Measurements from ENCODE around the gene KRT16.

Gene KRT16

DNA sequence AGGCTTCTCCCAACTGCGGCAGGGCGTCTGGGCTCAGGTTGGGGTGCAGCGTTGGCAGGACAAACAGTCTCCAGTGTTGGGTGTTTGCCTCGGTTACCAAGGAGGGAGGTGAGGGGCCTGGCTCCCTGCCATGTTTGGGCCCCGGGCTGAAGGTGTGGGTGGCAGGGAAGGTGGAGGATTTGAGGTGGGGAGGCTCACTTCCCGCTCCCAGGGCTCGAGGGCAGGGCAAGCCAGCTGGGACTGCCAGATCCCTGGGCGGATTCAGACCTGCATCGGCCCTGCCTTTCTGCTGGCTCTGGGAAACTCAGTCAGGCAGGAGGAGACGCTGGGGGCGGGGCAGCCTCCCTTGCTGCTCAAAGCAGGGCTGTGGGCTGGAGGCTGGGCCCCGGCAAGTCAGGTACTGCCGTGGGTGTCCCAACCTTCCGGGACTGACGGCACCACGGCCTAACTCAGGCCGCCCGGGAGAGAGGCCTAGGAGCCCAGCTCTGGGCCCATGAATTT lies 43.1 kb upstream of the KRT16 start:
- Histone ChIP-seq H3K27me3 (ENCODE audit: control insufficient read depth, low read length) (no peaks in the 10 kb centered on the region), H3K4me1 (ENCODE audit: control insufficient read depth, low read length) (no peaks in the 10 kb centered on the region), H4K20me1 (ENCODE audit: control insufficient read depth, insufficient read depth, low read depth, low read length) (no peaks in the 10 kb centered on the region), H3K4me3 (ENCODE audit: low read length) (no peak overlapping the region), H3K36me3 (ENCODE audit: control insufficient read depth, low read length) (no peaks in the 10 kb centered on the region), H3K79me2 (ENCODE audit: control insufficient read depth, low read length) (no peaks in the 10 kb centered on the region), H3F3A (ENCODE audit: control insufficient read depth, insufficient read depth) (no peaks in the 10 kb centered on the region), H3K9me2 (replicated peaks; ENCODE audit: control insufficient read depth, low read length) (no peaks in the 10 kb centered on the region), H3K4me2 (ENCODE audit: low read length) (no peak overlapping the region), H3K9me3 (ENCODE audit: control insufficient read depth, insufficient read depth, low read length) (no peaks in the 10 kb centered on the region), H3K27ac (ENCODE audit: low read depth, low read length) (no peak overlapping the region)
- TF ChIP-seq, protein P1, sequence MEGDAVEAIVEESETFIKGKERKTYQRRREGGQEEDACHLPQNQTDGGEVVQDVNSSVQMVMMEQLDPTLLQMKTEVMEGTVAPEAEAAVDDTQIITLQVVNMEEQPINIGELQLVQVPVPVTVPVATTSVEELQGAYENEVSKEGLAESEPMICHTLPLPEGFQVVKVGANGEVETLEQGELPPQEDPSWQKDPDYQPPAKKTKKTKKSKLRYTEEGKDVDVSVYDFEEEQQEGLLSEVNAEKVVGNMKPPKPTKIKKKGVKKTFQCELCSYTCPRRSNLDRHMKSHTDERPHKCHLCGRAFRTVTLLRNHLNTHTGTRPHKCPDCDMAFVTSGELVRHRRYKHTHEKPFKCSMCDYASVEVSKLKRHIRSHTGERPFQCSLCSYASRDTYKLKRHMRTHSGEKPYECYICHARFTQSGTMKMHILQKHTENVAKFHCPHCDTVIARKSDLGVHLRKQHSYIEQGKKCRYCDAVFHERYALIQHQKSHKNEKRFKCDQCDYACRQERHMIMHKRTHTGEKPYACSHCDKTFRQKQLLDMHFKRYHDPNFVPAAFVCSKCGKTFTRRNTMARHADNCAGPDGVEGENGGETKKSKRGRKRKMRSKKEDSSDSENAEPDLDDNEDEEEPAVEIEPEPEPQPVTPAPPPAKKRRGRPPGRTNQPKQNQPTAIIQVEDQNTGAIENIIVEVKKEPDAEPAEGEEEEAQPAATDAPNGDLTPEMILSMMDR (IDR thresholded peaks at IDR 0.05; ENCODE audit: low read depth, low read length, poor library complexity, severe bottlenecking) = no peak
- TF ChIP-seq EZH2phosphoT487 (IDR thresholded peaks at IDR 0.05; ENCODE audit: borderline replicate concordance, low read length) = no peak

DNA sequence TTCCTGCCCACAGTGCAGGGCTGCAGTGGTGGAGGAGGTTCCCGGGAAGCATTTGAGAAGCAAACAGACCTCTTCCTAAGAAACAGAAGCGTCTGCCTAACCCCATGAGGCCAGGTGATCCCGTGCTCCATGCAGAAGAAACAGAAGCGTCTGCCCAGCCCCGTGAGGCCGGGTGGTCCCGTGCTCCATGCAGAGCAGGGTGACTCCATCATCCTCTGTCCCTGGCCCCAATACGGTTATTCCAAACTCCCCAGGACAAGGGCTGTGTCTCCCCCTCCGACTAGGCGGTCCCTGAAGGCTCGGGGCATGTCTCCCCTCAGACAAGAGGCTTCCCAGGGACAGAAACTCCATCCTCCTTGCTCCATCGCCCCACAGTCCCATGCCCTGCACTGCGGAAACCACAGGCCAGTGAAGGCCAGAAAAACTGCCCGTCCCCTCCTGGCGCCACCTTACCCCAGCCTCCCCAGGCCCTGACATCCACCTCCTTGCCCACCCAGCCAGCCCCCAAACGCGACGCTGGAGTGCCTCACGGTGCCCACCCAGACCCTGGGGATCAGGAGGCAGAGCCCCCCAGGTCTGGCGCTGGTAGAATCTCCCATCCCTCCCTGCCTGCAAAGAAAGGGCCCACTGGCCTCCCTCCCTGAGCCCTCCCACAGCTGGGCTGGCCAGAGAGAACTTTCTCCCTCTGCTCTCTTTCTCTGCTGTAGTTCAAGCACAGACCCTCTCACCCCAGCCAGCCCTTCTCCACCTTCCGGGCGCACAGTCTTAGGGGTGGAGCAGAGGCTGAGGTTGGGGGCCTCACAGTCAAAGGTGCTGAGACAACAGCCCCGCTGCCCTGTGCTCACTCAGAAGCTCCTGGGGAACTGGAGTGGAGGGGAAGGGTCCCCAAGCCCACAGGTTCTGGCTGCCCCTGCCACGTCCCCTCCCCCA lies 42.4 kb upstream of the KRT16 start:
- H3K4me3 ChIP-seq (ENCODE audit: low read length) = no peak overlapping the region
- no peaks in the 10 kb centered on the region for H3F3A ChIP-seq (ENCODE audit: control insufficient read depth, insufficient read depth)
- H4K20me1 ChIP-seq (ENCODE audit: control insufficient read depth, insufficient read depth, low read depth, low read length) = no peaks in the 10 kb centered on the region
- no peaks in the 10 kb centered on the region for H3K9me3 ChIP-seq (ENCODE audit: control insufficient read depth, insufficient read depth, low read length)
- H3K79me2 ChIP-seq (ENCODE audit: control insufficient read depth, low read length) = no peaks in the 10 kb centered on the region
- H3K27ac ChIP-seq (ENCODE audit: low read depth, low read length) = no peak overlapping the region
- H3K4me2 ChIP-seq (ENCODE audit: low read length) = no peak overlapping the region
- H3K27me3 ChIP-seq (ENCODE audit: control insufficient read depth, low read length) = no peaks in the 10 kb centered on the region
- H3K9me2 ChIP-seq (replicated peaks; ENCODE audit: control insufficient read depth, low read length) = no peaks in the 10 kb centered on the region
- H3K36me3 ChIP-seq (ENCODE audit: control insufficient read depth, low read length) = no peaks in the 10 kb centered on the region
- H3K4me1 ChIP-seq (ENCODE audit: control insufficient read depth, low read length) = no peaks in the 10 kb centered on the region
- TF ChIP-seq EZH2phosphoT487 (IDR thresholded peaks at IDR 0.05; ENCODE audit: borderline replicate concordance, low read length) = no peak
- TF ChIP-seq, protein P1 (IDR thresholded peaks at IDR 0.05; ENCODE audit: low read depth, low read length, poor library complexity, severe bottlenecking) = no peak

DNA sequence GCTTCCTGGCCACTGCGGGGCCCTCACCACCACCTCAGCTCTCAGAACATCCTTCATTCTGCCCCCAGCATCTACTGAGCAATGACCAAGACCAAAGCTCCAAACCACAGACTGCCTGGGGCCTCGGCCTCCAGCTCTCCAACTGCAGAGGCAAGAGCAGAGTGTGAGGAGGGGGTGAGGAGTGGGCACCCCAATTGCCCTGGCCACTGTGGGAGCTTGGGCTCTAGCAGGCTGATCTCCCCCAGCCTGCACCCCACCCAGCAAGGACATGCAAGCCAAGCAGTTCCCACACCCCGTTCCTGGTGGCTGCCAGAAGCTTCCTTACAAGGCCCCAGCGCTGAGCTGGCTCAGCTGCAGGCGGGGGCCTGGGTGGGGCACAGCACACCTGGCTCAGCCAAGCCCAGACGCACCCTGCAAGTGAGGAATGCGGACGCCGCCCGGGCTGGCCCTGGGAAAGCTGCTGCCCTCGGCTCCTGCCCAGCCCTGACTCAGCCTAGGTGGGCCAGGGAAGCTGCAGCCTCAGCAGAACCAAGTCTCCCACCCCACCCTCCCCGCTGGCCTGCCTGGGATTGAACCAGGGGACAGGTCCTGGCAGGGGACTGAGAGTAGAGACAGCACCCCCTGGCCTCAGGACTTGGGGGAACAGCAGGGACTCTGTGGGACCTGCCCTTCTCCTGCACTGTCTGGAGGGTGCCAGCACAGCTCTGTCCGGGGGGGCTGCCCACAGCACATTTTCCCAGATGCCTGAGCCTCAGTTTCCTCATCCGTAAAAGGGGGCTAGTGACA lies 41.5 kb upstream of the KRT16 start:
- Histone ChIP-seq H3K27ac (ENCODE audit: low read depth, low read length) (no peak overlapping the region), H3F3A (ENCODE audit: control insufficient read depth, insufficient read depth) (no peaks in the 10 kb centered on the region), H3K4me2 (ENCODE audit: low read length) (no peak overlapping the region), H4K20me1 (ENCODE audit: control insufficient read depth, insufficient read depth, low read depth, low read length) (no peaks in the 10 kb centered on the region), H3K36me3 (ENCODE audit: control insufficient read depth, low read length) (no peaks in the 10 kb centered on the region), H3K27me3 (ENCODE audit: control insufficient read depth, low read length) (no peaks in the 10 kb centered on the region), H3K4me3 (ENCODE audit: low read length) (no peak overlapping the region), H3K9me2 (replicated peaks; ENCODE audit: control insufficient read depth, low read length) (no peaks in the 10 kb centered on the region), H3K9me3 (ENCODE audit: control insufficient read depth, insufficient read depth, low read length) (no peaks in the 10 kb centered on the region), H3K79me2 (ENCODE audit: control insufficient read depth, low read length) (no peaks in the 10 kb centered on the region), H3K4me1 (ENCODE audit: control insufficient read depth, low read length) (peaks cover 1% of the 10 kb centered on the region; the same call in 1 of the 2 replicates)
- TF ChIP-seq EZH2phosphoT487 (IDR thresholded peaks at IDR 0.05; ENCODE audit: borderline replicate concordance, low read length) = no peak
- TF ChIP-seq, protein P1 (IDR thresholded peaks at IDR 0.05; ENCODE audit: low read depth, low read length, poor library complexity, severe bottlenecking) = no peak

Data from DOHH2 (cell line).